Activated CD4-positive, alpha-beta T cell treated with anti-CD3 and anti-CD28 coated beads, Interleukin-2, amount 50 U/mL, for 4 hours (primary cell): ENCODE data around the gene PGAP1.

ENCODE experiments used
- DNase-seq, 2 experiments: peaks; one replicate each; pipeline ENCODE4 v3.0.0-alpha.2; 2020

The PGAP1 gene

GRCh38 chr2:196876364-196876763 is 50.1 kb downstream of the PGAP1 start:
- no peak for DNase-seq

- no peak for DNase-seq
Measured at GRCh38 chr2:196875414-196875813, 51.1 kb downstream of the PGAP1 start.

- no peak for DNase-seq
Measured at GRCh38 chr2:196873511-196873910, 53.0 kb downstream of the PGAP1 start.

GRCh38 chr2:196854629-196855028 is 71.9 kb downstream of the PGAP1 start:
- DNase-seq: no peak

GRCh38 chr2:196853301-196854087 is 73.0 kb downstream of the PGAP1 start:
- DNase-seq: no peak

GRCh38 chr2:196851088-196851487 is 75.4 kb downstream of the PGAP1 start:
- no peak for DNase-seq

- no peak for DNase-seq
Measured at GRCh38 chr2:196849895-196850294, 76.6 kb downstream of the PGAP1 start.

GRCh38 chr2:196846295-196846694 is 80.2 kb downstream of the PGAP1 start:
- no peak for DNase-seq

GRCh38 chr2:196845371-196845770 is 81.1 kb downstream of the PGAP1 start:
- no peak for DNase-seq

GRCh38 chr2:196840171-196840570 is 86.3 kb downstream of the PGAP1 start:
- no peak for DNase-seq

- DNase-seq: no peak
Measured at GRCh38 chr2:196839574-196839973, 86.9 kb downstream of the PGAP1 start.

GRCh38 chr2:196836440-196836839 is 90.1 kb downstream of the PGAP1 start:
- DNase-seq: no peak

GRCh38 chr2:196830701-196831100 is 95.8 kb downstream of the PGAP1 start:
- DNase-seq: no peak

- no peak for DNase-seq
Measured at GRCh38 chr2:196827356-196827755, 99.2 kb downstream of the PGAP1 start.

- no peak for DNase-seq
Measured at GRCh38 chr2:196823750-196824522, 102.6 kb downstream of the PGAP1 start.

- no peak for DNase-seq
Measured at GRCh38 chr2:196821195-196821594, 105.3 kb downstream of the PGAP1 start.

- no peak for DNase-seq
Measured at GRCh38 chr2:196809260-196809659, 117.2 kb downstream of the PGAP1 start, which contains the start of gene C2orf66. Gene C2orf66 (minus strand): TSS chr2:196809355. CDS start chr2:196809336, 19 bp downstream.

GRCh38 chr2:196808083-196808665 is 118.3 kb downstream of the PGAP1 start:
- no peak for DNase-seq

- DNase-seq: no peak
Measured at GRCh38 chr2:196804381-196804780, 122.1 kb downstream of the PGAP1 start.

- no peak for DNase-seq
Measured at GRCh38 chr2:196802401-196802800, 124.1 kb downstream of the PGAP1 start.

GRCh38 chr2:196801674-196802261 is 124.7 kb downstream of the PGAP1 start:
- no peak for DNase-seq

GRCh38 chr2:196798980-196799379 is 127.5 kb downstream of the PGAP1 start:
- DNase-seq: no peak

GRCh38 chr2:196792865-196793264 is 133.6 kb downstream of the PGAP1 start:
- DNase-seq: no peak
